Measurements from ENCODE around the gene NUDT4.

GRCh38 chr12:93447555-93448290, 70.0 kb downstream of the NUDT4 start:
- TF ChIP-seq CTCF (conservative IDR thresholded peaks at IDR 0.05; ENCODE audit: low read depth, low read length) (no peak), EZH2 (IDR thresholded peaks at IDR 0.05; ENCODE audit: borderline replicate concordance, low read depth, low read length, poor library complexity, severe bottlenecking) (no peak)
